Measurements from ENCODE around the gene BRD8. TPM values are rescaled to one million over a fixed set of nuclear protein-coding genes. Genes with fewer than 3 reads are reported as not detected.

Gene BRD8
- total and polyA plus RNA-seq, 2 donors (not counting 1 experiment from before 2014, with no cell fraction given), result 22.9 to 98.9 TPM

DNA sequence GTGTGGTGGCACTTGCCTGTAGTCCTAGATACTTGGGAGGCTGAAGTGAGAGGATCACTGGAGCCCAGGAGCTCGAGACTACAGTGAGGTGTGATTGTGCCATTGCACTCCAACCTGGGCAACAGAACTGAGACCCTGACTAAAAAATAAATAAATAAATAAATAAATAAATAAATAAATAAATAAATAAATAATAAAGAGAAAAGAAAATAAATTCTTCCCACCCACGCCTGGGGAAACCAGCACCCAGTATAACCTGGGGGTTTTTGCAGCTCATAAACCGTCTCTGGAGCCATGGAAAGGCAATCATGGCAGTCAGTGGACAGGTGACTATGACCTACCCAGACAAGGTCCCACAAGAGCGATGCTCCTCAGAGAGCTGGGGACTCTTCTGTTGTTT lies 86.7 kb downstream of the BRD8 start:
- Mint-ChIP-seq H3K4me1 (no peaks in the 10 kb centered on the region), H3K27ac (no peak overlapping the region), H3K27me3 (peaks cover 6% of the 10 kb centered on the region), H3K9me3 (ENCODE audit: insufficient read depth) (no peaks in the 10 kb centered on the region), H3K4me3 (no peak overlapping the region)
- ATAC-seq (ENCODE audit: low read depth) (no peak), DNase-seq (no peak)
- H3K4me2 ChIP-seq (replicated peaks; ENCODE audit: low read depth, low read length, poor library complexity, severe bottlenecking), result no peak overlapping the region
- 71% methylated on average over 1 of the region's 4 CpGs for WGBS (ENCODE audit: insufficient coverage)
- POLR2A ChIA-PET, result no interaction called here
- intact Hi-C loops (cut with micrococcal nuclease), result no loop called here
- no peaks in the 10 kb centered on the region for H3K27me3 ChIP-seq (replicated peaks in 1 of 4; ENCODE audit: control extremely low read depth in 1 of 4, control insufficient read depth in 3 of 4, insufficient read depth in 4 of 4, low read length in 3 of 4)
- no peaks in the 10 kb centered on the region for H4K20me1 ChIP-seq (ENCODE audit: control insufficient read depth, insufficient read depth, low read length, poor library complexity, severe bottlenecking)
- no peaks in the 10 kb centered on the region for H3K9me3 ChIP-seq (ENCODE audit: control extremely low read depth in 1 of 3, control insufficient read depth in 2 of 3, insufficient read depth in 1 of 3, low read length in 2 of 3)
- no peaks in the 10 kb centered on the region for H3K79me2 ChIP-seq (ENCODE audit: control insufficient read depth, insufficient read depth, low read length)
- CTCF ChIA-PET, result interaction anchor here (0.8 to 1.0 kb wide), 4 partner anchors 10 to 42 kb away, joined by 3 to 4 read pairs (median 3); no protein-coding TSS in a partner anchor
- H3K4me1 ChIP-seq (ENCODE audit: control insufficient read depth in 2 of 2, insufficient read depth in 2 of 2, low read length in 2 of 2), result no peaks in the 10 kb centered on the region
- no peak overlapping the region for H3K27ac ChIP-seq (ENCODE audit: low read length in 2 of 2)
- no peak overlapping the region for H2AFZ ChIP-seq (ENCODE audit: insufficient read depth, low read depth, low read length, poor library complexity, severe bottlenecking)
- TF ChIP-seq EZH2 (IDR thresholded peaks at IDR 0.05; ENCODE audit: borderline replicate concordance, insufficient read depth, low read depth, low read length, poor library complexity, severe bottlenecking), result no peak
- TF ChIP-seq, protein P1, sequence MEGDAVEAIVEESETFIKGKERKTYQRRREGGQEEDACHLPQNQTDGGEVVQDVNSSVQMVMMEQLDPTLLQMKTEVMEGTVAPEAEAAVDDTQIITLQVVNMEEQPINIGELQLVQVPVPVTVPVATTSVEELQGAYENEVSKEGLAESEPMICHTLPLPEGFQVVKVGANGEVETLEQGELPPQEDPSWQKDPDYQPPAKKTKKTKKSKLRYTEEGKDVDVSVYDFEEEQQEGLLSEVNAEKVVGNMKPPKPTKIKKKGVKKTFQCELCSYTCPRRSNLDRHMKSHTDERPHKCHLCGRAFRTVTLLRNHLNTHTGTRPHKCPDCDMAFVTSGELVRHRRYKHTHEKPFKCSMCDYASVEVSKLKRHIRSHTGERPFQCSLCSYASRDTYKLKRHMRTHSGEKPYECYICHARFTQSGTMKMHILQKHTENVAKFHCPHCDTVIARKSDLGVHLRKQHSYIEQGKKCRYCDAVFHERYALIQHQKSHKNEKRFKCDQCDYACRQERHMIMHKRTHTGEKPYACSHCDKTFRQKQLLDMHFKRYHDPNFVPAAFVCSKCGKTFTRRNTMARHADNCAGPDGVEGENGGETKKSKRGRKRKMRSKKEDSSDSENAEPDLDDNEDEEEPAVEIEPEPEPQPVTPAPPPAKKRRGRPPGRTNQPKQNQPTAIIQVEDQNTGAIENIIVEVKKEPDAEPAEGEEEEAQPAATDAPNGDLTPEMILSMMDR (IDR thresholded peaks at IDR 0.05), result no peak
- no peaks in the 10 kb centered on the region for H3K36me3 ChIP-seq (replicated peaks in 1 of 2; ENCODE audit: control extremely low read depth in 1 of 2, control insufficient read depth in 1 of 2, extremely low read depth in 1 of 2, insufficient read depth in 2 of 2, low read length in 1 of 2)
- H3K4me3 ChIP-seq (ENCODE audit: control extremely low read depth in 1 of 5, extremely low read depth in 1 of 5, insufficient read depth in 1 of 5, low read depth in 2 of 5, low read length in 4 of 5), result no peak overlapping the region
- H3K9ac ChIP-seq (ENCODE audit: low read length), result no peak overlapping the region

Small RNAs within 50 kb of the gene (small RNA-seq; reads per million reads assigned to genes)
- gene RNU6-460P (ENCODE audit: insufficient read length, low read depth, low replicate concordance), result 0.57 reads per million
- gene RNU6-888P (ENCODE audit: insufficient read length, low read depth, low replicate concordance), result not detected

Other genes starting within 250 kb of the BRD8 start
- 118 and 127 TPM in 2 replicates for gene FAM13B, start 145.6 kb downstream of the BRD8 start, total RNA-seq
- gene FAM13B, start 145.6 kb downstream of the BRD8 start, polyA plus RNA-seq, result 17.3 and 24.9 TPM in 2 replicates
- not detected in 2 replicates for gene WNT8A, start 94.6 kb downstream of the BRD8 start, total RNA-seq
- not detected in 2 replicates for gene WNT8A, start 94.6 kb downstream of the BRD8 start, polyA plus RNA-seq
- gene NME5, start 39.2 kb downstream of the BRD8 start, total RNA-seq, result not detected in 2 replicates
- gene NME5, start 39.2 kb downstream of the BRD8 start, polyA plus RNA-seq, result not detected in 2 replicates
- 0.47 TPM in 1 of 2 replicates, not detected in the other for gene KIF20A, start 482 bp upstream of the BRD8 start, total RNA-seq
- gene KIF20A, start 482 bp upstream of the BRD8 start, polyA plus RNA-seq, result 0.07 and 0.13 TPM in 2 replicates
- 29.7 and 35.4 TPM in 2 replicates for gene CDC23, start 34.7 kb upstream of the BRD8 start, total RNA-seq
- gene CDC23, start 34.7 kb upstream of the BRD8 start, polyA plus RNA-seq, result 11.8 and 18.3 TPM in 2 replicates
- gene GFRA3, start 96.0 kb upstream of the BRD8 start, total RNA-seq, result not detected in 2 replicates
- not detected in 2 replicates for gene GFRA3, start 96.0 kb upstream of the BRD8 start, polyA plus RNA-seq
- not detected in 2 replicates for gene CDC25C, start 153.2 kb upstream of the BRD8 start, total RNA-seq
- 0.03 TPM in 1 of 2 replicates, not detected in the other for gene CDC25C, start 153.2 kb upstream of the BRD8 start, polyA plus RNA-seq
- gene FAM53C, start 159.6 kb upstream of the BRD8 start, total RNA-seq, result 29.3 and 29.8 TPM in 2 replicates
- 44.9 and 62.9 TPM in 2 replicates for gene FAM53C, start 159.6 kb upstream of the BRD8 start, polyA plus RNA-seq
- 99.9 and 110 TPM in 2 replicates for gene KDM3B, start 174.1 kb upstream of the BRD8 start, total RNA-seq
- gene KDM3B, start 174.1 kb upstream of the BRD8 start, polyA plus RNA-seq, result 41.8 and 59.8 TPM in 2 replicates

Measured in B cell (primary cell).